Measurements from ENCODE around the gene LAG3.

Gene LAG3

DNA sequence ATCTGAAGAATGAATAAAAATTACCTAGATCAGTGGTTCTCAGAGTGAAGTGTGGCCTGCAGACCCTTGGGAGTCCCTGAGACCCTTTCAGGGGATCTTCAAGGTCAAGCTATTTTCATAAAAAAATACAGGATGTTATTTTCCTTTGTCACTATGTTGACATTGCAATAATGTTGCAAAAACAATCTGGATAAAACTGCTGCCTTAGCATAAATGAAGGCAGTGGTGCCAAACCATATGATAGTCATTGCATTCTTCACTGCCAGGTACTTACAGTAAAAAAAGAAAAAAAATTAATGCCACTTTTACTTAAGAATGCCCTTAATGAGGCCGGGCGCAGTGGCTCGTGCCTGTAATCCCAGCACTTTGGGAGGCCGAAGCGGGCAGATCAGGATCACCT is 15.0 kb downstream of the LAG3 start:
- no peak overlapping the region for H3K4me3 ChIP-seq (ENCODE audit: low read depth, low read length)

GRCh38 chr12:6788972-6789924 is 16.9 kb downstream of the LAG3 start, which contains the start of gene CD4:
CD4 (plus strand) TSS chr12:6789528; CDS start chr12:6800139, 10,611 bp downstream.
- H3K4me3 ChIP-seq (ENCODE audit: low read depth, low read length): no peak within 1 kb of the TSS

DNA sequence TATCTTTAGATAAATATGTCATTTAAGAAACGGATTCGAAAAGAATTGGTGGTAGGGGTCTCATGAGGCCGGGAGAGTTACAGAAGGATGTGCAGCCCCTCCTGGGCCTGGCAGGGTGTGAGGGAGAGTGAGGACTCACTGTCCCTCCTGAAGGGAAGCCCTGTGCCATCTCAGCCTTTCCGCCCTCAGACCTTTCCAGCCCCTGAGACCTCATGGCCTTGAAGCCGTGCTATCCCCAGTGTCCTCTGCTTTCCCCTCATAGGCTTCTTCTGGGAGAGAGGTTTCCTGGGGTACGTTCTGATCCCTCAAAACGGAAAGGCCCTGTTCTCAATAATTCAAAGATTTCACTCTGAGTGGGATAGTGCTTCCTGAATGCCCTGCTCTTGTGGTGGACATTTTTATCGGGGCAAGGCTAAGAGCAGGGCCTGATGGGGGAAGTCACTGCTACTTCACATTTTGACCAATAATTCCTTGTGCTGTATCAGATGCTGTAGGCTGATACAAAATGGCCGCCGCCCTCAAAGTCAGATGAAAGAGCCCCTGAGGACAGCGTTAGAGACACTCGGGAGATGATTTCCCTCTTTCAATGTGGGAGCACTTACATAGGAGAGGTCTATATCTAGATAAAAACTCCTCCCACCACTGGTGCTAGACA is 18.3 kb downstream of the LAG3 start:
- no peak overlapping the region for H3K4me3 ChIP-seq (ENCODE audit: low read depth, low read length)

DNA sequence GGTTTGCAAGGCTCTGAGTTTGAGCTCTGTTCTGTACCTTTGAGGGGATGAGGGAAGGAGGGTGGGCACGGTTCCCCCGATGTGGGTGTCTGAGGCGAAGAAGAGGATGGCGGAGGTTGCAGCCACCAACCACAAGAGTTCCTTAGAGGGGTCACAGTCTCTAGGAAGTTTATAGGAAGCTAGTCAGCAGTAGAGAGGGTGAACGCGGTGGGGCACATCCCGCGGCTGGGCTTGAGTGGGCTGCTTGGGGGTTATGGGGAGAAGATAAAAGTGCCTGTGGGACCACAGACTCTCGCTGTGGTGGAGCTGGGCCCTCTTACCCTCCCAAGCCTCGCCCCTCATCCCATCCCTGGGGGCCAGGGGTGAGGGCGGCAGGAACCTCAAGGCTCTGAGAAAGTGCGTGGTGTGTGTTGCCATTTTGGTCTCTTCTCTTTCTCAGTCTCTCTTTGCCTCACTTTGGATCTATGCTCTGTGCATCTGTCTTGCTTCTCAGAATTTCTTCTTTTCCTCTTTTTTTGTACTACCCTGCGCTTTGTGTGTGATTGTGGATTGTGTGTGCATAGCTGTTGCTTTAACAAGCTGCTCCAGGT is 19.7 kb downstream of the LAG3 start:
- no peak overlapping the region for H3K4me3 ChIP-seq (ENCODE audit: low read depth, low read length)

GRCh38 chr12:6792522-6793201 is 20.3 kb downstream of the LAG3 start:
- H3K4me3 ChIP-seq (ENCODE audit: low read depth, low read length): no peak overlapping the region

- H3K4me3 ChIP-seq (ENCODE audit: low read depth, low read length): no peak overlapping the region
Observed at GRCh38 chr12:6795088-6795487, 22.8 kb downstream of the LAG3 start.

DNA sequence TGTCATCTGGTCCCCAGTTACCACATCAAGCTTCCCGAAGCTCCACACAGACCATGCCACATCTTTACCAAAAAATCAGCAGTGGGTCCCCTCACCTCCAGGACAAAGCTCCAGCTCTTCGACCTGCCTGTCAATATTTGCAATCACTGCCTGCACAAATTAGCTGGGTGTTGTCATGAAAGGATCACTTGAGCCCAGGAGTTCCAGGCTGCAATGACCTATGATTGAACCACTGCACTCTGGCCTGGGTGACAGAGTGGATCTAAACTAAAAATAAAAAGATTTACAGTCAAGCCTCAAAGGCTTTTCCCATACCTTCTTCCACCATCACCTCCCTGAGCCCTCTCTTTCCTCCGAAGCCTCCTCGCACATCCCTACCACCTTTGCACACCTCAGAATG is 24.3 kb downstream of the LAG3 start:
- H3K4me3 ChIP-seq (ENCODE audit: low read depth, low read length): no peak overlapping the region

DNA sequence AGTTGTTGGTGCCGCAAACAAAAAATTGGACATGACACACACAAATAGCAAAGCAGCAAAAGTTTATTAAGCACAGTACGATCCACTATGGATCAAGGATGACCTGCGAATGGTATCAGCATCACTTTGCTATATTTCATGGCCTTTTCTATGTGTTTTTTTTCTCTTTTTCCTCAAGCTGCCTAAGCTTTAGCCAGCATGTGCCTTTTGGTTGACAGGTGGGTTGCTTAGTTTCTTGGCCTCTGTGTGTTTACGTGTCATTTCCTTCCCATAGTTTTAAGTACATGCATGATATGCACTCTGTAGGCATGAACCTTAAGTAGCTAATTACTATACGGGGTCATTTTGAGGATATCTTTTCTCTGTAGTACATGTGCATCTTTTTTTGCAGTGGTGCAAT is 26.8 kb downstream of the LAG3 start:
- no peak overlapping the region for H3K4me3 ChIP-seq (ENCODE audit: low read depth, low read length)

- H3K4me3 ChIP-seq (ENCODE audit: low read depth, low read length): no peak overlapping the region
Observed at GRCh38 chr12:6807170-6807569, 34.9 kb downstream of the LAG3 start.

DNA sequence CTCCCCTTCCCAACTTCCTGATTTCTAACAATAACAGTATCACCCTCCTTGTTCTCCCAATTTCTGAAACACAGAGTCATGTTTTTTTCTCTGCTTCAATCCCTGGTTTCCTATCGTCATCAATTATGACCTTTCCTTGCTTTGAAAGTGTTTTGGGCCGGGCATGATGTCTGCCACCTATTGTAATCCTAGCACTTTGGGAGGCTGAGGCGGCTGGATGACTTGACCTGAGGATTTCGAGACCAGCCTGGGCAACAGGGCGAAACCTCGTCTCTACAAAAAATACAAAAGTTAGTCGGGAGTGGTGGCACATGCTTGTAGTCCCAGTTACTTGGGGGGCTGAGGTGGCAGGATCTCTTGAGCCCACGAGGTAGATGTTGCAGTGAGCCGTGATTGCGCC is 36.7 kb downstream of the LAG3 start:
- H3K4me3 ChIP-seq (ENCODE audit: low read depth, low read length): no peak overlapping the region

GRCh38 chr12:6810758-6811157 is 38.4 kb downstream of the LAG3 start:
- no peak overlapping the region for H3K4me3 ChIP-seq (ENCODE audit: low read depth, low read length)

DNA sequence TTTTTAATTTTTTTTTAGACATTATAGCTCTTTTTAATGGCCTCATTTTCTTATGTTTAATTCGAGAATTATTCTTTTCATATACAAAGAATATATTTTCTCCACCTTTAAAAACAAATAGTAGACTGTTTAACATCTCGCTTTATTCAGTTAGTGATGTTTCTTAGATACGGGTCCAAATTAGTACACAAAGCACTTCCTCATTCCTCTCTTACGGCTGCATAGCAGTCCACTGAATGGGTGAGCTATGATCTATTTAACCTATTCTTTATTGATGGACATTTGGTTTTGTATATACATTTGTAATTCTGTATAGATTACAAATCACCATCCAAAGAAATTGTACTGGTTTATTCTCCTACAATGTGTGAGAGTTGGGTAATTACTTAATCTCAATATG is 41.0 kb downstream of the LAG3 start:
- H3K4me3 ChIP-seq (ENCODE audit: low read depth, low read length): no peak overlapping the region

DNA sequence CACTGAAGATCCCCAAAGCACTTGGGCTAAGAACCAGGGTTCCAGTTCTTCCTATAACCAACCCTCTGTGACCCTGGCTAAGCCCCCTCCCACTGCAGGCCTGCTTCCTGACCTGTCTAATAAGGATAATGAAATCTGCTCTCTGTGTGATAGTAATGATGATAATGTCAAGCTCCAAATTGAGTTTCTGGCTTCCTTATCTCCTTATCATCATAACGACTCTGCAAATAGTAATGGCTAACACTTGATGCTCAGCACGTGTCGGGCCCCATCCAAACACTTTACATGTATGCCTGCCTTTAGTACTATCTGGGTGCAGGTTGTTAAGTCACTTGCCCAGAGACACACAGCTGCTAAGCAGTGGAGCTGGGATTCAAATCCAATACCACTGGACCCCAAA is 44.3 kb downstream of the LAG3 start:
- H3K4me3 ChIP-seq (ENCODE audit: low read depth, low read length): no peak overlapping the region

DNA sequence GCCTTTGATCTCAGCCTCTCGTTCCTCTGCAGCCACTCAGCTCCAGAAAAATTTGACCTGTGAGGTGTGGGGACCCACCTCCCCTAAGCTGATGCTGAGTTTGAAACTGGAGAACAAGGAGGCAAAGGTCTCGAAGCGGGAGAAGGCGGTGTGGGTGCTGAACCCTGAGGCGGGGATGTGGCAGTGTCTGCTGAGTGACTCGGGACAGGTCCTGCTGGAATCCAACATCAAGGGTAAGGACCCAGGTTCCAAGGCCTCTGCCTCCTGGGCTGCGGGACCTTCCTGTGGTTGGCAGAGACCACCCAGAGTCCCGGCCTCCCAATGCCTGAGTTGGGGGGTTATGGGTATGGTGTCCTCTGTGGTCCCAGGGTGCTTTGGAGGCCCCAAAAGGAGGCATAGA is 44.8 kb downstream of the LAG3 start:
- no peak overlapping the region for H3K4me3 ChIP-seq (ENCODE audit: low read depth, low read length)

GRCh38 chr12:6817662-6818157 is 45.4 kb downstream of the LAG3 start:
- no peak overlapping the region for H3K4me3 ChIP-seq (ENCODE audit: low read depth, low read length)

DNA sequence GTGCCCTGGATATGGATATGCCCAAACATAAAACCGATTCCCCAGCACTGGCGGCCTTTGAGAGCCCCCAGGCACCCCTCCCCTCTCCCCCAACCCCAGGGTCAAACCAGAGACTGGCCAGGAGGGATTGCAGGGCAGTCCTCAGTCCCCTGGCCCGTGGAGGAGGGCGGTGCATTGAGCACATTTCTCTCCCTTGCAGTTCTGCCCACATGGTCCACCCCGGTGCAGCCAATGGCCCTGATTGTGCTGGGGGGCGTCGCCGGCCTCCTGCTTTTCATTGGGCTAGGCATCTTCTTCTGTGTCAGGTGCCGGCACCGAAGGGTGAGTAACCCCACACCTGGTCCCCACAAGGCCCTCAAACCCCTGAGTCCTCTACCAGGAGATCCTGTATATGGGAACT is 45.9 kb downstream of the LAG3 start:
- no peak overlapping the region for H3K4me3 ChIP-seq (ENCODE audit: low read depth, low read length)

GRCh38 chr12:6818645-6819044 is 46.3 kb downstream of the LAG3 start:
- H3K4me3 ChIP-seq (ENCODE audit: low read depth, low read length): no peak overlapping the region

DNA sequence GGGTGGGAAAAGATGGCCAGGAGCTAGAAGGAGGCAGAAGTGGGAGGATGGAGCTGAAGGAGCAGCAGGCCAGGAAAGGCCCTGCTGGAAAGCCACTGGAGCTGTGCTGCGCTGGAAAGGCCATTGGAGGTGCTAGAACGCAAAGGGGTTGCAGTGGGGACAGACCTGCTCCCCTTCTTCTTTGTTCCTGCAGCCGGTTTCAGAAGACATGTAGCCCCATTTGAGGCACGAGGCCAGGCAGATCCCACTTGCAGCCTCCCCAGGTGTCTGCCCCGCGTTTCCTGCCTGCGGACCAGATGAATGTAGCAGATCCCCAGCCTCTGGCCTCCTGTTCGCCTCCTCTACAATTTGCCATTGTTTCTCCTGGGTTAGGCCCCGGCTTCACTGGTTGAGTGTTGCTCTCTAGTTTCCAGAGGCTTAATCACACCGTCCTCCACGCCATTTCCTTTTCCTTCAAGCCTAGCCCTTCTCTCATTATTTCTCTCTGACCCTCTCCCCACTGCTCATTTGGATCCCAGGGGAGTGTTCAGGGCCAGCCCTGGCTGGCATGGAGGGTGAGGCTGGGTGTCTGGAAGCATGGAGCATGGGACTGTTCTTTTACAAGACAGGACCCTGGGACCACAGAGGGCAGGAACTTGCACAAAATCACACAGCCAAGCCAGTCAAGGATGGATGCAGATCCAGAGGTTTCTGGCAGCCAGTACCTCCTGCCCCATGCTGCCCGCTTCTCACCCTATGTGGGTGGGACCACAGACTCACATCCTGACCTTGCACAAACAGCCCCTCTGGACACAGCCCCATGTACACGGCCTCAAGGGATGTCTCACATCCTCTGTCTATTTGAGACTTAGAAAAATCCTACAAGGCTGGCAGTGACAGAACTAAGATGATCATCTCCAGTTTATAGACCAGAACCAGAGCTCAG is 47.0 kb downstream of the LAG3 start:
- no peak overlapping the region for H3K4me3 ChIP-seq (ENCODE audit: low read depth, low read length)

DNA sequence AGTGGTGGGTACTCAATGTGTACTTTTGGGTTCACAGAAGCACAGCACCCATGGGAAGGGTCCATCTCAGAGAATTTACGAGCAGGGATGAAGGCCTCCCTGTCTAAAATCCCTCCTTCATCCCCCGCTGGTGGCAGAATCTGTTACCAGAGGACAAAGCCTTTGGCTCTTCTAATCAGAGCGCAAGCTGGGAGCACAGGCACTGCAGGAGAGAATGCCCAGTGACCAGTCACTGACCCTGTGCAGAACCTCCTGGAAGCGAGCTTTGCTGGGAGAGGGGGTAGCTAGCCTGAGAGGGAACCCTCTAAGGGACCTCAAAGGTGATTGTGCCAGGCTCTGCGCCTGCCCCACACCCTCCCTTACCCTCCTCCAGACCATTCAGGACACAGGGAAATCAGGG is 47.8 kb downstream of the LAG3 start:
- no peak overlapping the region for H3K4me3 ChIP-seq (ENCODE audit: low read depth, low read length)
